HUES48 (cell line): ENCODE results near the gene RPS6KA3.

Experiments used
- H3K27ac ChIP-seq: one replicate; pipeline ENCODE4 v1.7.0; 2013; ENCODE audit warnings: low read depth, low read length, inconsistent platforms
- H3K27me3 ChIP-seq: 2 replicates; pipeline ENCODE4 v1.6.1; 2013; ENCODE audit warnings: mild to moderate bottlenecking, low read length; ENCODE audit not compliant: control insufficient read depth, insufficient read depth
- H3K36me3 ChIP-seq: 2 replicates; pipeline ENCODE4 v1.6.1; 2013; ENCODE audit warnings: low read length; ENCODE audit not compliant: control insufficient read depth, insufficient read depth
- H3K4me1 ChIP-seq: 2 replicates; pipeline ENCODE4 v1.6.1; 2013; ENCODE audit warnings: mild to moderate bottlenecking, low read length; ENCODE audit not compliant: control insufficient read depth, insufficient read depth
- H3K4me3 ChIP-seq: 2 replicates; pipeline ENCODE4 v1.5.1; 2013; ENCODE audit warnings: mild to moderate bottlenecking, low read depth, low read length
- H3K9ac ChIP-seq: 2 replicates; pipeline ENCODE4 v1.6.1; 2013; ENCODE audit warnings: mild to moderate bottlenecking, low read depth, low read length, moderate library complexity
- H3K9me3 ChIP-seq: 2 replicates; pipeline ENCODE4 v1.6.1; 2013; ENCODE audit warnings: low read length; ENCODE audit not compliant: control insufficient read depth, insufficient read depth

The RPS6KA3 gene

DNA sequence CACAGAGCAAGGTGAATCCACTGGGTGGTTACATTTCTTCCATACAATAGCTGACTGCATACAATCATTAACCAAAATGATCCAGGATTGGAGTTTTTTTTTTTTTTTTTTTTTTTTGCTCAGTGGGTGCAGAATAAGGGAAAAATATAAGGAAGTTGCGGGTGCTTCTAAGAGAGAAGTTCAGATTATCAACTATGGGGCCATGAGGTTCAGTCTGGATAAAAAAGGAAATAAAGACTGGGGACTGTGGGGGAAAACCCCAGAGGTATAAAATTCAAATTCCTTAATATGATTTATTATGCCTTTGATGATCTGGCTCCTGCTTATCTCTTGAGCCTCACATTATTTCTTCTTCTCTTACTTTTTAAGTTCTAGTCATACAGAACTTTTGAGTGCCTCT is 119.1 kb downstream of the RPS6KA3 start:
- Histone ChIP-seq H3K9ac (no peak overlapping the region), H3K36me3 (peaks cover 10% of the 10 kb centered on the region), H3K4me3 (no peak overlapping the region), H3K27me3 (no peaks in the 10 kb centered on the region), H3K9me3 (no peaks in the 10 kb centered on the region), H3K27ac (no peak overlapping the region), H3K4me1 (no peaks in the 10 kb centered on the region)

DNA sequence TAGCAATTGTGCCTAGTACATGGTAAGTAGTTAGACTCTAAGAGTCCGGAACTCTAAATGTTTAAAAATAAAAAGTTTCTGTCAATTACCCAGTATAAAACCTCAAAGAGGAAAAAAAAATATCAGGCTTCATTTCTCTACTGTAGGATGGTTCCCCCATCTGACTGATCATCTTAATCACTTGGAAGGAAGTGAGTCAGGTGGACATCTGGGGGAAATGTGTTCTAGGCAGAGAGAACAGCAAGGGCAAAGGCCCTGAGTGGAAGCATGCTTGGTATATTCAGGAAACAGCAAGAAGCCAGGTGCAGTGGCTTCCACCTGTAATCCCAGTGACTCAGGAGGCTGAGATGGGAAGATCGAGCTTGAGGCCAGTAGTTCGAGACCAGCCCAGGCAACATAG is 122.2 kb downstream of the RPS6KA3 start:
- Histone ChIP-seq H3K9me3 (no peaks in the 10 kb centered on the region), H3K27ac (no peak overlapping the region), H3K4me3 (no peak overlapping the region), H3K36me3 (peaks cover 11% of the 10 kb centered on the region), H3K9ac (no peak overlapping the region), H3K27me3 (no peaks in the 10 kb centered on the region), H3K4me1 (peaks cover 9% of the 10 kb centered on the region)

DNA sequence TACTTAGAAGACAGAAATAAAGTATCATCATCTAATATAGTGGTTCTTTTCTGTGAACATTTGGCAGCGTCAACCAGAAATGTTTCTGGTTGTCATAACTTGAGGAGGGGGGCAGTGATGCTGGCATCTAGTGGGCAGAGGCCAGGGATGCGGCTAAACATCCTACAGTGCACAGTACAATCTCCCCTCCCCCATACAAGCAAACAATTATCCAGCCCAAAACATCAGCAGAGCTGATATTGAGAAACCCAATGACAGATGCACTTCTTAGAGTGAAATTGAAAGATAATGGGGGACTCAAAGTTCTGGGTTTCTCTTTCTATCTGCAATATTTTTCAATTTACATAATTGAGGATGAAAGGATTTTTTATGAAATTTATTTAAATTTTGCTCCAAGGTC is 123.1 kb downstream of the RPS6KA3 start:
- no peak overlapping the region for H3K9ac ChIP-seq
- H3K27ac ChIP-seq, result no peak overlapping the region
- H3K4me3 ChIP-seq, result no peak overlapping the region
- peaks cover 14% of the 10 kb centered on the region for H3K4me1 ChIP-seq
- H3K36me3 ChIP-seq, result peaks cover 20% of the 10 kb centered on the region
- H3K27me3 ChIP-seq, result no peaks in the 10 kb centered on the region
- no peaks in the 10 kb centered on the region for H3K9me3 ChIP-seq

DNA sequence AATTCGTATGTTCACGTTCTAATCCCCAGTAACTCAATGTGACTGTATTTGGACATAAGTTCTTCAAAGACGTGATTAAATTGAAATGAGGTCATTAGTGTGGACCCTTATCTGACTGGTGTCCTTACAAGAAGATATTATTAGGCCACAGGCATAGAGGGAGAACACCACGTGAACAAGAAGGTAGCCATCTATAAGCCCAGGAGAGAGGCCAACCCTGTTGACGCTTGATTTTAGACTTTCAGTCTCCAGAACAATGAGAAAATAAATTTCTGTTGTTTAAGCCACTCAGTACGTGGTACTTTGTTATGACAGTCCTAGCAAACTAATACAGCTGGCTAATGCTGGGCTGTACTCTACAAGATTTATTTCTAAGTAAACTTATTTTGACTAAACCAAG is 123.6 kb downstream of the RPS6KA3 start:
- H3K36me3 ChIP-seq, result peaks cover 25% of the 10 kb centered on the region
- peaks cover 14% of the 10 kb centered on the region for H3K4me1 ChIP-seq
- H3K9me3 ChIP-seq, result no peaks in the 10 kb centered on the region
- H3K27ac ChIP-seq, result no peak overlapping the region
- no peak overlapping the region for H3K9ac ChIP-seq
- no peak overlapping the region for H3K4me3 ChIP-seq
- no peaks in the 10 kb centered on the region for H3K27me3 ChIP-seq

DNA sequence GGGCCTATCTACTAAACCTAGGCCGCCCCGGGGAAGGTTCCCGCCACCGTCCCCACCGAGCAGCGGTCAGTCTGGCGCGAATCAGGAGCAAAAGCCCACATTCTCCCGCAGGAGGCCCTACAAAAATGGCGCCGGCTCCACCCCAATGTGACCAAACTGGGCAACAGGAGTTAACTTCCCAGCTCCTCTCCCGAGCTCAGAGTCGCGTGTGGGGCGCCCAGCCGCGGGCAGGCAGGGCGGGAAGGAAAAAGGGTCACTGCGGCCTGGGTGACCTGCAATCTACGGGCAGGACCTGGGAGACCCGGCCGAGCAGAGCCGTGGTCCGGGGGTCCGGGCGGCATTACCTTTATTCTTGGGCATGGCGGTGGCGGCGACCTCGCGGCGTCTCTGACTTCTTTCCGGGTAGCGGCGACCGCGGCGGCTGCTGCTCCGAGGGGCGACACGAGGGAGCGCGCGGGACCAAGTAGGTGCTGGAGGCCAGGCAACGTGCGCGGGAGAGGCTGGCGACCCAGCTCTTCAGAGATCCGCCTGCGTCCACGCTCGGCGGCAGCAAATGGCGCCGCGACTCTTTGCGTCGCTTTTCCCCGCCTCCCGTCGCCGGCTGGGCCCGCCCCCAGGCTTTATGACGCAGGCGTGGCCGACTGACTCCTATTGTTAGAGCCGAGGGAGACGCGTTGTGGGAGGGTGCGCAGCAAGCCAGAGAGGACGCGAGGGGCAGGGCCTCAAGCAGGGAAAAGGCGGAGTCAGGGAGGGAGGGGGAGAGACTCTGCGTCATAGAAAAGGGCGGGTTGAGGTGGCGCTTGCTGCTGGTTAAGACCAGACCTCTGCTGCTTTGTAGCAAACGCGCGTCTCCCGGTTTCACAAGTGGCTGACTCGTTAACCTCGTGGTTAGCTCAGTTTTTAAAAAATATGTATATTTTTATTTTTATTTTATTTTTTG is 125.2 kb downstream of the RPS6KA3 start, which contains the start of gene EIF1AX:
Gene EIF1AX (minus strand): TSS at position 558 of the 940 bp plus-strand sequence. CDS start 198 bp downstream, at position 360.
- H3K27me3 ChIP-seq, result no peaks in the 10 kb centered on the region

DNA sequence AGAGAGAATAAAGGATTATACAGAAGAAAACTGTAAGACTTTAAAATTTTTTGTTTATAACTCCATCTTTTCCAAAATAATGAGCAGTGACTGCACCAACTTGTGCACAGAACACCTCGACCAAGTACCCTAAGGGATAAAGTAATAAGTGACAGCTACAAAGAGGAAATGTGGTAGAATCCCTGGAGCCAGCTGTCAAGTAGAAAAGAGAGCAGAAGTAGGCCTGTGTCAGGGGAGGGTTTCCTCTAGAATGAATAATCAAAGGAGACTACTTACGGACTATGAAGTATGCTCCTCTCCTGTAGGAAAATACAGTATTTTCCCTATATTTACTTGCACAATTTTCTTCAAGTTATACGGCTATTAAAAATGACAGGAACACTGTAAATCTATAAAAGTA is 126.3 kb downstream of the RPS6KA3 start:
- H3K4me1 ChIP-seq, result peaks cover 14% of the 10 kb centered on the region

More for the DNA sequence above, 125.2 kb downstream of the RPS6KA3 start, which contains the start of gene EIF1AX:
- peak within 1 kb of the TSS; percentile 99 for H3K4me3 ChIP-seq
- H3K36me3 ChIP-seq, result peaks cover 38% of the 10 kb centered on the region
- H3K27ac ChIP-seq, result peak within 1 kb of the TSS; percentile 78
- peak within 1 kb of the TSS; percentile 99 for H3K9ac ChIP-seq
- no peaks in the 10 kb centered on the region for H3K9me3 ChIP-seq
- peaks cover 14% of the 10 kb centered on the region for H3K4me1 ChIP-seq

DNA sequence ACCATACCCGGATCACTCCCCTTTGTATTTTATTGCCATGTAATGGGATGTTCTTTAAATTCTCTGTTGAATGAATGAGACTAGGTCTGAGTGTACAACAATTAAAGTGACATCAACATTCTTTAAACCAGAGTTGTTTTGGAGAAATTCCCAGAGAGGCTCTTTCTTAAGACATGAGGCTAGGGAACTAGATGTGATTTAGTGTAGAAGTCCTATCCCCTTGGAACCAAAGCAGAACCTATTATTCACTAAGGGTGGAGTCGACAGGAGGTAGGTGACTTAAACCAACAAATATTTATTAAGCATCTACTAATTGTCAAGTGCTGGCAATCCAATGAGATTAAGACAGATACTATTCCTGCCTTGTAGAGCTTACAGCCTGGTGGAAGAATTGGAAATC is 126.7 kb downstream of the RPS6KA3 start:
- Histone ChIP-seq H3K27me3 (no peaks in the 10 kb centered on the region), H3K27ac (no peak overlapping the region), H3K4me1 (peaks cover 14% of the 10 kb centered on the region), H3K36me3 (peaks cover 54% of the 10 kb centered on the region), H3K4me3 (peak overlapping the region; percentile 99), H3K9ac (no peak overlapping the region), H3K9me3 (no peaks in the 10 kb centered on the region)

More for the DNA sequence above, 126.3 kb downstream of the RPS6KA3 start:
- Histone ChIP-seq H3K9me3 (no peaks in the 10 kb centered on the region), H3K9ac (peak overlapping the region; percentile 99), H3K4me3 (peak overlapping the region; percentile 99), H3K27ac (no peak overlapping the region), H3K36me3 (peaks cover 49% of the 10 kb centered on the region), H3K27me3 (no peaks in the 10 kb centered on the region)

DNA sequence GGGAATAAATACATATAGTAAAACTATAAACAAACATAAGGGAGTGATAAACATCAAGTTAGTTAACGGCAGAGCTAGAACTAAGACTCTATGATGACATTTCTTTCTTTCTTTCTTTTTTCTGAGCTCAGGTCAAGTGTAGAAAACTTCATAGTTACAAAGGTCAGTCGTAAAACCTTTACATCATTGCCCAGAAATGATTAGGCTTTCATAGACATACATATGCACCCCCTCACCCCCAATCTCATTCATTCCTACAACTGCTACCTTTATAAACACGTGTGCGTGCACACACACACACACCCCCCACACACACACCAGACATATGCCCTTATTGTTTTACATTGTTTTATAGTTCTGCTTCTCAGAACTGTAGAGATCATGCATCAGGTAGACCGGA is 130.8 kb downstream of the RPS6KA3 start:
- peaks cover 92% of the 10 kb centered on the region for H3K36me3 ChIP-seq

DNA sequence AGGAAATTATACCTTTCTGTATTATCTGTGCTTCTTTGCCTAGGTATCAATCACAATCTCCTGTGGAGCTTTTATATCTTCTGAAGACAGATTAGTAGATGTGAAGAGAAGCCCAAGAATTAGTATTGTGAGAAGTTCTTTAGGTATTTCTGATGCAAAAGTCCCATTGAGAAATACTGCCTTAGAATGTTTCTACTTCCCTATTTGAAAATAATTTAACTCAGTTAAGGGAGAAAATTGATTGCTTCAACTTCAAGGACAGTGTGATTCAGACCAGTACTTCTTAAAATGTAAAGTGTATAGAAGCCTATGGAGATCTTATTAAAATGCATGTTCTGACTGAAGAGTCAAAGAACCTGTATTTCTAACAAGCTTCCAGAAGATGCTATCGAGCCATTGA is 134.0 kb downstream of the RPS6KA3 start:
- Histone ChIP-seq H3K9me3 (no peaks in the 10 kb centered on the region), H3K4me1 (no peaks in the 10 kb centered on the region), H3K27ac (no peak overlapping the region), H3K9ac (no peak overlapping the region), H3K4me3 (no peak overlapping the region), H3K27me3 (no peaks in the 10 kb centered on the region), H3K36me3 (peaks cover 93% of the 10 kb centered on the region)

More for the DNA sequence above, 130.8 kb downstream of the RPS6KA3 start:
- Histone ChIP-seq H3K9ac (no peak overlapping the region), H3K4me3 (no peak overlapping the region), H3K27me3 (no peaks in the 10 kb centered on the region), H3K27ac (no peak overlapping the region), H3K9me3 (no peaks in the 10 kb centered on the region), H3K4me1 (peaks cover 14% of the 10 kb centered on the region)

DNA sequence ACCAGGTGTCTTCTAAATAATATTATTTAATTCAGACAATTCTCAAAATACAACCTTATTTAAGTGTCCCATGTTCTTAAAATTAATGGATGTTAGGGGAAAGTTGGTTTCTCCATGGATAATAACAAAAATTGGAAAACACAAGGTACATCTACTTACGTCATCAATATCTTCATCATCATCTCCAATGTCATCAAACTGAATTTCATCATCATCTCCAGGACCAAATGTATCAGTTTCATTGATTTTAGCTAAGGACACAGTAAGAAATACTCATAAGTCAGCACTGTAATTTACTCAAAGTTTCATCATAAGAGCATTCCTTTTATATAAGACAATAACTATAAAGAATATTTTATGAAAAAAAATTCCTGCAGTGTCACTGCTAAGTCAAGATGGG is 136.4 kb downstream of the RPS6KA3 start:
- no peak overlapping the region for H3K9ac ChIP-seq
- no peaks in the 10 kb centered on the region for H3K4me1 ChIP-seq
- no peak overlapping the region for H3K27ac ChIP-seq
- H3K36me3 ChIP-seq, result peaks cover 77% of the 10 kb centered on the region
- H3K4me3 ChIP-seq, result no peak overlapping the region
- no peaks in the 10 kb centered on the region for H3K9me3 ChIP-seq
- no peaks in the 10 kb centered on the region for H3K27me3 ChIP-seq

DNA sequence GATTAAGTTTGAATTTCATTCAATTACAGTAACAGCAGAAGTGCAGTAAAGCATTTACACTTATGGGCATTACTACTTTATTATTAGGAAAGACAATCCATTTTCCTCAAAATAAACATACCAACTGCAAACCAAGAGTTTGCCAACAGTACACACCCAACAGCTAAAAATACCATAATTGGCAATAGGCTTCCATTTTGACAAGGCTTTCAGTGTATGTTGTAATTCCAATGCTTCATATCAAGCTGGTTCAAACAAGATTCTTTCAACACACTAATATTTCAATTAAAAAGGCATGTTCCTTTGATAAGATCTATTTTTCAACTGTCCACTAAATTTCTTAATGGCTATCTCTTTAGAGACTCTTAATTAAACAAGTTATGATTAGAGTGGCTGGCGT is 137.2 kb downstream of the RPS6KA3 start:
- Histone ChIP-seq H3K27ac (no peak overlapping the region), H3K27me3 (no peaks in the 10 kb centered on the region), H3K36me3 (peaks cover 76% of the 10 kb centered on the region), H3K9ac (no peak overlapping the region), H3K4me3 (no peak overlapping the region), H3K9me3 (no peaks in the 10 kb centered on the region), H3K4me1 (no peaks in the 10 kb centered on the region)
